SU-DHL-6 (cell line): ENCODE measurements around the gene SCRG1.

ENCODE experiments used
- EZH2phosphoT487 ChIP-seq: fragments of 200-600 bp; sonication (generic), shearing (Covaris generic); conservative IDR thresholded peaks from 2 replicates; pipeline ENCODE4 v1.6.1; 2018; ENCODE audit warnings: mild to moderate bottlenecking, antibody characterized with exemption, low read length, moderate library complexity, mixed read lengths
- TF ChIP-seq, protein P1 (sequence below): fragments of 200-600 bp; sonication (generic); IDR thresholded peaks from one replicate; pipeline ENCODE4 v1.5.1; 2017; ENCODE audit warnings: antibody characterized with exemption, mild to moderate bottlenecking, low read length, moderate library complexity; ENCODE audit not compliant: insufficient read depth, poor library complexity, severe bottlenecking

DNA sequence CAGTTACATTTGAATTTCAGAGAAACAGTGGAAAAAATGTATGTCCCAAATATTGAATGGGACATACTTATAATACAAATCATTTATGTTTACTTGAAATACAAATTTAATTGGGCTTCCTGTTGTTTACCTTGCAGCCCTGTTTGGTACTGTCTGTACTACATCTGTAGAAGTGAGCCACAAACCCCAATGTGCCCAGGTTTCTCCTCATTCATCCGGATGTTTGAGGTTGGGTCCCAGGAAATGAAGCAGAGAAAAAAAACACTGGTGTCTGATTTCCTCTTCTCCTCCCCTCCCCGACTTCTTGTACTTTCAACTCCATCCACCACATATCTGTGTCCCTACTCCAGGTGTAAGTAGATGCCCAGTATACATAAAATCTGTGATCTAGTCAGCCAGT is 27.1 kb upstream of the SCRG1 start:
- TF ChIP-seq, protein P1, sequence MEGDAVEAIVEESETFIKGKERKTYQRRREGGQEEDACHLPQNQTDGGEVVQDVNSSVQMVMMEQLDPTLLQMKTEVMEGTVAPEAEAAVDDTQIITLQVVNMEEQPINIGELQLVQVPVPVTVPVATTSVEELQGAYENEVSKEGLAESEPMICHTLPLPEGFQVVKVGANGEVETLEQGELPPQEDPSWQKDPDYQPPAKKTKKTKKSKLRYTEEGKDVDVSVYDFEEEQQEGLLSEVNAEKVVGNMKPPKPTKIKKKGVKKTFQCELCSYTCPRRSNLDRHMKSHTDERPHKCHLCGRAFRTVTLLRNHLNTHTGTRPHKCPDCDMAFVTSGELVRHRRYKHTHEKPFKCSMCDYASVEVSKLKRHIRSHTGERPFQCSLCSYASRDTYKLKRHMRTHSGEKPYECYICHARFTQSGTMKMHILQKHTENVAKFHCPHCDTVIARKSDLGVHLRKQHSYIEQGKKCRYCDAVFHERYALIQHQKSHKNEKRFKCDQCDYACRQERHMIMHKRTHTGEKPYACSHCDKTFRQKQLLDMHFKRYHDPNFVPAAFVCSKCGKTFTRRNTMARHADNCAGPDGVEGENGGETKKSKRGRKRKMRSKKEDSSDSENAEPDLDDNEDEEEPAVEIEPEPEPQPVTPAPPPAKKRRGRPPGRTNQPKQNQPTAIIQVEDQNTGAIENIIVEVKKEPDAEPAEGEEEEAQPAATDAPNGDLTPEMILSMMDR = no peak
- no peak for TF ChIP-seq EZH2phosphoT487
